GM23248 (cell line): ENCODE data around the gene ZNF860. TPM values are rescaled to one million over a fixed set of nuclear protein-coding genes. Genes with fewer than 3 reads are reported as not detected.
A peak's percentile ranks its signal among the peaks of the same experiment; 100 is the strongest.

ENCODE experiments used
- DNase-seq: peaks from one replicate; pipeline ENCODE4 v3.0.0-alpha.2; 2015
- H2AFZ ChIP-seq: fragments of 200-600 bp; sonication (generic); 2 replicates; pipeline ENCODE4 v1.6.1; 2016; ENCODE audit warnings: antibody characterized with exemption
- H3F3A ChIP-seq: fragments of 200-600 bp; sonication (generic); 2 replicates; pipeline ENCODE4 v1.6.1; 2016; ENCODE audit warnings: mild to moderate bottlenecking, antibody characterized with exemption, mixed run types; ENCODE audit not compliant: insufficient read depth
- H3K27ac ChIP-seq: fragments of 200-600 bp; sonication (generic); 2 replicates; pipeline ENCODE4 v1.5.1; 2016; ENCODE audit warnings: mild to moderate bottlenecking
- H3K27me3 ChIP-seq: fragments of 200-600 bp; sonication (generic); replicated peaks from 2 replicates; pipeline ENCODE4 v1.6.1; 2016; ENCODE audit warnings: mild to moderate bottlenecking; ENCODE audit not compliant: insufficient read depth
- H3K36me3 ChIP-seq: fragments of 200-600 bp; sonication (generic); 2 replicates; pipeline ENCODE4 v1.6.1; 2016; ENCODE audit warnings: low read depth, mild to moderate bottlenecking
- H3K4me1 ChIP-seq: fragments of 200-600 bp; sonication (generic); 2 replicates; pipeline ENCODE4 v1.6.1; 2016; ENCODE audit warnings: mild to moderate bottlenecking; ENCODE audit not compliant: insufficient read depth
- H3K4me2 ChIP-seq: fragments of 200-600 bp; sonication (generic); one replicate; pipeline ENCODE4 v1.6.1; 2016; ENCODE audit warnings: mild to moderate bottlenecking; ENCODE audit not compliant: unreplicated experiment
- H3K4me3 ChIP-seq: fragments of 200-600 bp; sonication (generic); 2 replicates; pipeline ENCODE4 v1.5.1; 2016; ENCODE audit warnings: mild to moderate bottlenecking
- H3K79me2 ChIP-seq: fragments of 200-600 bp; sonication (generic); 2 replicates; pipeline ENCODE4 v1.6.1; 2016; ENCODE audit warnings: mild to moderate bottlenecking; ENCODE audit not compliant: insufficient read depth
- H3K9ac ChIP-seq: fragments of 200-600 bp; sonication (generic); 2 replicates; pipeline ENCODE4 v1.6.1; 2016; ENCODE audit warnings: mild to moderate bottlenecking
- H3K9me2 ChIP-seq: fragments of 200-600 bp; sonication (generic); 2 replicates; pipeline ENCODE4 v1.6.1; 2016; ENCODE audit warnings: mixed run types, mild to moderate bottlenecking, moderate library complexity; ENCODE audit not compliant: insufficient read depth
- H3K9me3 ChIP-seq: fragments of 200-600 bp; sonication (generic); one replicate; pipeline ENCODE4 v1.6.1; 2017; ENCODE audit warnings: low read depth
- H4K20me1 ChIP-seq: fragments of 200-600 bp; sonication (generic); 2 replicates; pipeline ENCODE4 v1.6.0; 2016; ENCODE audit not compliant: insufficient read depth
- EZH2 ChIP-seq: fragments of 200-600 bp; sonication (generic); IDR thresholded peaks from 2 replicates; pipeline ENCODE4 v1.6.1; 2018; ENCODE audit warnings: antibody characterized with exemption, mild to moderate bottlenecking; ENCODE audit not compliant: insufficient read depth, poor library complexity, severe bottlenecking
- EZH2phosphoT487 ChIP-seq: fragments of 200-600 bp; sonication (generic); IDR thresholded peaks from 2 replicates; pipeline ENCODE4 v1.6.1; 2018; ENCODE audit warnings: antibody characterized with exemption, moderate library complexity, mild to moderate bottlenecking, low read depth; ENCODE audit not compliant: insufficient read depth
- WGBS, 2 experiments: methylation state at CpG; one replicate each; pipeline ENCODE4 v1.1.6; 2015 to 2017; ENCODE audit warnings: low lambda C conversion rate in 2 of 2, low coverage in 1 of 2; ENCODE audit errors: missing lambda C conversion rate in 2 of 2; 5-methylcytosine and 5-hydroxymethylcytosine counted together
- in situ Hi-C: fragments of 300-500 bp; cut with MboI; formaldehyde crosslinking; loops from 2 replicates; pipeline ENCODE4 v1.15.0; 2020
- polyA plus RNA-seq: library from polyadenylated mRNA; unstranded; fragments of >200 nt; fragmentation: Nextera tagmentation; extraction: Ambion mirVana; gene quantifications from 2 replicates; pipeline ENCODE4 v1.2.1, GENCODE V29; 2016
- total RNA-seq: library from RNA; depleted of rRNA; stranded (reverse); fragments of >200 nt; shearing (Covaris generic); gene quantifications from 2 replicates; pipeline ENCODE4 v1.2.3, GENCODE V29; 2014

The ZNF860 gene
- total and polyA plus RNA-seq, 2 experiments from 2014 or later, result 0.08 to 0.43 TPM

DNA sequence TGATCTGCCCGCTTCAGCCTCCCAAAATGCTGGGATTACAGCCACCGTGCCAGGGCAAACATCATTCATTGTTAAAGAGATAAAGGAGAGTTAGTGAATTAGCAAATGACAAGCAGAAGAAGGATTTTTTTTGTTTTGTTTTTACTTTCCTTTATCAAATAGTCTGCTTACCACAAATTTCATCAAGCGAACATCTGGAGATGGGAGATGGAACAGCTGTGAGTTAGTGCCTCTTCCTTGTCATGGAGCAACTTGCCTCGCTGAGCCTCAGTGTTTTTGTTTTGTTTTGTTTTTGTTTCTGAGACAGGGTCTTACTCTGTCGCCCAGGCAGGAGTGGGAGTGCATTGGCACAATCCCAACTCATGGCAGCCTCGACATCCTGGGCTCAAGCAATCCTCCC is 15.9 kb downstream of the ZNF860 start:
- peaks cover 8% of the 10 kb centered on the region for H3K27me3 ChIP-seq
- H4K20me1 ChIP-seq, result no peaks in the 10 kb centered on the region
- WGBS, 2 experiments, result 37 to 43% methylated on average over 6 of the region's 6 CpGs
- H3K79me2 ChIP-seq, result no peaks in the 10 kb centered on the region
- no peak for DNase-seq
- in situ Hi-C loops, result no loop called here
- H2AFZ ChIP-seq, result no peak overlapping the region
- TF ChIP-seq EZH2 (no peak), EZH2phosphoT487 (no peak)
- H3K4me2 ChIP-seq, result no peak overlapping the region
- peaks cover 8% of the 10 kb centered on the region; the same call in 1 of the 2 replicates for H3F3A ChIP-seq
- H3K9me3 ChIP-seq, result no peaks in the 10 kb centered on the region
- H3K36me3 ChIP-seq, result no peaks in the 10 kb centered on the region
- no peak overlapping the region for H3K9ac ChIP-seq
- H3K4me3 ChIP-seq, result no peak overlapping the region
- peaks cover 7% of the 10 kb centered on the region; the same call in 1 of the 2 replicates for H3K4me1 ChIP-seq
- no peaks in the 10 kb centered on the region for H3K9me2 ChIP-seq
- no peak overlapping the region for H3K27ac ChIP-seq

DNA sequence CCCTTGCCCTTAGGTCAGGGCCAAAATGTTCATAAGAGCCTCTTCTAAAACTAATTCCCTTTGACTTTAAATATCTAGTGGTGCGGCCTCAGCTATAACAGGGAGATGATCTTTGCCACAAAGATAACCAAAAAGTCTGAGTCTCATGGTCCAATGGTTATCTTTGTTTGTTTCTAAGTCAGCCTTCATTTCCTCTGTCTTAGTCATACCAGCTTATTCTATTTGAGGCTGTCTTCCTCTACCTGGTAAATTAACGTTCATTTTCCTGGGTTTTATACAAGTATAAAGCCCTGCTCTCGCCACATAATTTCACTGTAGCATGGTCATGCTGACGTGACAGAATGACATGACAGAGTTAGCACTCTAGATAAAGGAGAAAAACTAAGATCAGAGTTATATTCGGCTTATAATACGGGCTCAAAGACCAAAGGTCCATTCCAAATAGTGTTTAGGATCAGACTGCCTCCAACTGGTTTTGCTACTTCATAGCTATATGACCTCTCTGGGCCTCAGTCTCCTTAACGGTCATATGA is 18.4 kb downstream of the ZNF860 start:
- 75 to 79% methylated on average over 7 of the region's 7 CpGs for WGBS, 2 experiments
- no peak for TF ChIP-seq EZH2
- Histone ChIP-seq H3K79me2 (no peaks in the 10 kb centered on the region), H3K27ac (no peak overlapping the region), H3F3A (peaks cover 8% of the 10 kb centered on the region; the same call in 1 of the 2 replicates), H4K20me1 (no peaks in the 10 kb centered on the region), H3K4me2 (no peak overlapping the region), H3K27me3 (peaks cover 16% of the 10 kb centered on the region), H3K4me3 (no peak overlapping the region), H3K4me1 (peaks cover 14% of the 10 kb centered on the region), H3K9me2 (no peaks in the 10 kb centered on the region), H3K9me3 (no peaks in the 10 kb centered on the region), H3K9ac (no peak overlapping the region), H2AFZ (no peak overlapping the region), H3K36me3 (no peaks in the 10 kb centered on the region)
- no peak for DNase-seq
- in situ Hi-C loops, result no loop called here

DNA sequence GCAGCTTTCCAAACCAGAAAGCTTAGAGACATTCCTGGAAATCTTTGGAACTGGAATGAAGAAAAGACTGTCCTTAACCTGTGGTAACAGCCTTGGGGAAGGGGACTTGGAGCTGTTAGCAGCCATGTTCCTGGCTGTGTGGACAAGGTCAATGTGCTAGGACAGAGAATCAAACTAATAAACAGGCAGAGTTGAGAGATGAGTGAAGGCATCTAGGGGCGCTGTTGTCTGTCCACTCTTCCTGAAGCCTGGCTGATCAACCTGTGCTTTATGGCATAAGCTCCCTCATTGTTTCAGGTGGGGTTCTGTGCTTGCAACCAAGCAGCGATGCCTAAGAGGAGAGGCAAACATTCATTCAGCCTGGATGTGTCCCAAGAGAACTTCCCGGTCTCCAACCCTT is 19.3 kb downstream of the ZNF860 start:
- no peak overlapping the region for H2AFZ ChIP-seq
- no peaks in the 10 kb centered on the region for H3K36me3 ChIP-seq
- H3K9me2 ChIP-seq, result no peaks in the 10 kb centered on the region
- no peak overlapping the region for H3K4me2 ChIP-seq
- H3K9ac ChIP-seq, result no peak overlapping the region
- no peak for DNase-seq
- H3K4me3 ChIP-seq, result no peak overlapping the region
- peaks cover 16% of the 10 kb centered on the region for H3K27me3 ChIP-seq
- no peak overlapping the region for H3K27ac ChIP-seq
- 71 to 82% methylated on average over 3 of the region's 3 CpGs for WGBS, 2 experiments
- TF ChIP-seq EZH2 (no peak), EZH2phosphoT487 (no peak)
- H3K79me2 ChIP-seq, result no peaks in the 10 kb centered on the region
- H4K20me1 ChIP-seq, result no peaks in the 10 kb centered on the region
- in situ Hi-C loops, result no loop called here
- no peaks in the 10 kb centered on the region for H3K9me3 ChIP-seq
- peaks cover 14% of the 10 kb centered on the region for H3K4me1 ChIP-seq
- peaks cover 8% of the 10 kb centered on the region; the same call in 1 of the 2 replicates for H3F3A ChIP-seq

DNA sequence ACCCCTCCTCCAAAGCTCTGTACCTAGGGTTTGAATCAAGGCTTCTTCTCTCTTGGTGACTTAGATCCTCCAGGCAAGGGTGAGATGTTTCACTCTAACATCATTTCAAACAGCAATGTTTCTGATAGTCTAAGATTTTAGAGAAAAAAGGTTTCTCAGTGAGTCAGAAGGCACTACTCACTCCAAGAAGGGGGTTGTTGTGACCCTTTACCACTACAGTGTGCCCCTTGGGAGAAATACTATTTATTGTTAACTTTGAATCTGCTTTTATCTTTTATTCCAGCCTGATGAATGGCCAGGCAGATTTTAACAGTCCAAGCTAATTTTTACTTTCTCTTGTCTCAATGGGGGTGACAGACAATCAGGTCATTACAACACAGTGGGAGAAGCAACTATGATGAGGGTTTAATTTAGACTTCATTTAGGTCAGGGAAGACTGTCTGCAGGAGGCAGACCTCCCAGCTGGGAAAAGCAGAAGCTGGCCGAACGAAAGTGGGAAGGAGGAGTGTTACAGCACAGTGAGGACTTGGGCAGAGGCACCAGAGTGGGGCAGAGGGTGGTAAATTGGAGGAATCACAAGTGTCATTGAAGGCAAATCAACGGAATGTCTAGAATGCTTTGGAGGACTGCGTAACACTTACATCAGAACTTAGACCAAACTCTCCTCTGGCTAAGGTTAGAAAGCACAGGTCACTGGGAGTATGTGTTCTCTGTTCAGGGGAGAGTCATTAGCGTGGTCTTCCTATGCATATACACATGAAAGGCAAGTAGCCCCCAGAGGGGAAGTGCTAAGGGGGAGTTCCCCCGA is 21.2 kb downstream of the ZNF860 start:
- WGBS, 2 experiments, result 29 to 42% methylated on average over 6 of the region's 6 CpGs
- Histone ChIP-seq H3K9ac (no peak overlapping the region), H2AFZ (no peak overlapping the region), H3K9me3 (no peaks in the 10 kb centered on the region), H3K4me3 (peak overlapping the region; percentile 29; the same call in 1 of the 2 replicates), H4K20me1 (no peaks in the 10 kb centered on the region), H3K36me3 (no peaks in the 10 kb centered on the region), H3K9me2 (no peaks in the 10 kb centered on the region), H3K27me3 (peaks cover 24% of the 10 kb centered on the region; the same call in 1 of the 2 replicates), H3K79me2 (no peaks in the 10 kb centered on the region), H3F3A (peaks cover 8% of the 10 kb centered on the region; the same call in 1 of the 2 replicates), H3K27ac (no peak overlapping the region), H3K4me2 (peak overlapping the region; percentile 49), H3K4me1 (peaks cover 14% of the 10 kb centered on the region)
- peak; percentile 72 for DNase-seq
- in situ Hi-C loops, result no loop called here
- TF ChIP-seq EZH2 (no peak), EZH2phosphoT487 (no peak)
